ENCODE data around the gene MVB12A.

DNA sequence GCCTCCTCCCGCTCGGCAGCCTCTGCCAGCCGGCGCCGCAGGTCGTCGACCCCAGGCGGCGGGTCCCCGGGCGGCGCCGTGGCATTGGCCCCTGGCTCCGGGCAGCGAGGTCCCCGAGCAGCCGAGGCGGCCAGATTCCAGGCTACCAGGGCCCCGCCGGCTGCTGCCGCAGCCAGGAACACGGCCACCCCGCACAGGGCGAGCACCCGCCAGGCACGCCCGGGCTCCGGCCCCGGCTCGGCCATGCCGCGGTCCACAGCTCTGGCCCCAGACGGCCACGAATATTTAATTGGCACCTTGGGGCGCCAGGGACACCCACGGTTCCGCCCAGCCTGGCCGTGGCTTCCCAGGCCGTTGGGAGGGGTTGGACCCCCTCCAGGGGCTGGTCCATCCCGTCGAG lies 25.9 kb upstream of the MVB12A start, which contains the start of gene CCDC194:
- TF ChIP-seq CTCF (conservative IDR thresholded peaks at IDR 0.05; ENCODE audit: low read depth, low read length) (no peak), EZH2phosphoT487 (IDR thresholded peaks at IDR 0.05; ENCODE audit: borderline replicate concordance, low read length) (no peak), EZH2 (IDR thresholded peaks at IDR 0.05; ENCODE audit: low read length, unreplicated experiment) (no peak)
